Caco-2 (cell line): ENCODE data around the gene PCED1B. TPM values are rescaled to one million over a fixed set of nuclear protein-coding genes. Genes with fewer than 3 reads are reported as not detected.

Experiments
- BruUV-seq: library from RNA; stranded (reverse); fragments of 400-500 nt; replicated peaks from 2 replicates; lab custom pipeline; 2021; lab: Mats Ljungman, UMichigan
- CTCF ChIA-PET: fragments of 300-600 bp; sonication (Branson Sonifier 250); formaldehyde crosslinking; loops from one replicate; lab custom pipeline; 2022; ENCODE audit warnings: antibody characterized with exemption; lab: Charles Lee
- POLR2A ChIA-PET: fragments of 300-600 bp; sonication (Branson Sonifier 250); formaldehyde crosslinking; loops from one replicate; lab custom pipeline; 2022; ENCODE audit warnings: antibody characterized with exemption; lab: Charles Lee
- DNase-seq, 2 experiments: peaks; one replicate each; pipeline versions ENCODE4 v3.0.0 to v3.0.0-alpha.2; 2020 to 2022
- H3K27me3 ChIP-seq: replicated peaks from 2 replicates; pipeline ENCODE4 v1.6.0; 2011; ENCODE audit warnings: low read length; ENCODE audit not compliant: control insufficient read depth, insufficient read depth
- H3K36me3 ChIP-seq: 2 replicates; pipeline ENCODE4 v1.5.1; 2011; ENCODE audit warnings: low read length; ENCODE audit not compliant: control insufficient read depth, insufficient read depth
- H3K4me1 ChIP-seq: fragments of 250-450 bp; sonication (Bioruptor Pico); 2 replicates; pipeline ENCODE4 v1.5.1; 2020; ENCODE audit warnings: mild to moderate bottlenecking
- H3K4me3 ChIP-seq: 2 replicates; pipeline ENCODE4 v1.5.1; 2011; ENCODE audit warnings: low read depth, mild to moderate bottlenecking, control low read depth, low read length
- H3K9me3 ChIP-seq: fragments of 250-450 bp; sonication (Bioruptor Pico); 2 replicates; pipeline ENCODE4 v1.5.1; 2020; ENCODE audit warnings: mild to moderate bottlenecking, moderate library complexity
- H3K27ac Mint-ChIP-seq: one replicate; pipeline ENCODE4 v1.8.0; 2022; ENCODE audit warnings: mixed read lengths; ENCODE audit not compliant: unreplicated experiment
- H3K27me3 Mint-ChIP-seq: one replicate; pipeline ENCODE4 v1.8.0; 2022; ENCODE audit warnings: mixed read lengths; ENCODE audit not compliant: insufficient read depth, unreplicated experiment
- H3K36me3 Mint-ChIP-seq: one replicate; pipeline ENCODE4 v1.8.0; 2022; ENCODE audit warnings: mild to moderate bottlenecking, mixed read lengths; ENCODE audit not compliant: insufficient read depth, unreplicated experiment
- H3K4me1 Mint-ChIP-seq: one replicate; pipeline ENCODE4 v1.8.0; 2022; ENCODE audit warnings: low read depth, mixed read lengths; ENCODE audit not compliant: unreplicated experiment
- H3K4me3 Mint-ChIP-seq: one replicate; pipeline ENCODE4 v1.8.0; 2022; ENCODE audit warnings: mild to moderate bottlenecking, moderate library complexity, mixed read lengths; ENCODE audit not compliant: unreplicated experiment
- H3K9me3 Mint-ChIP-seq: one replicate; pipeline ENCODE4 v1.8.0; 2022; ENCODE audit warnings: mixed read lengths; ENCODE audit not compliant: unreplicated experiment
- intact Hi-C: fragments of 100-400 bp; cut with micrococcal nuclease; formaldehyde crosslinking; loops from one replicate; pipeline ENCODE4 v1.10.0; 2022; ENCODE audit not compliant: unreplicated experiment
- total RNA-seq: library from RNA; stranded (reverse); gene quantifications from 2 replicates; pipeline ENCODE4 v1.2.3, GENCODE V29; 2022
- TF ChIP-seq, protein P1 (sequence below), 2 experiments: fragments of 200-600 bp in 1 of 2; IDR thresholded peaks; 1 replicate in 1 of 2; 2 replicates in 1 of 2; pipeline versions ENCODE4 v1.5.1 to v1.8.0; 2011 to 2022; ENCODE audit warnings: antibody characterized with exemption in 1 of 2, control low read depth in 1 of 2, inconsistent platforms in 1 of 2, low read depth in 1 of 2, low read length in 1 of 2, mild to moderate bottlenecking in 1 of 2, moderate library complexity in 1 of 2; ENCODE audit not compliant: insufficient read depth in 1 of 2, severe bottlenecking in 1 of 2, unreplicated experiment in 1 of 2

Gene PCED1B
- total RNA-seq, 1 experiment from 2014 or later: 7.0 TPM

DNA sequence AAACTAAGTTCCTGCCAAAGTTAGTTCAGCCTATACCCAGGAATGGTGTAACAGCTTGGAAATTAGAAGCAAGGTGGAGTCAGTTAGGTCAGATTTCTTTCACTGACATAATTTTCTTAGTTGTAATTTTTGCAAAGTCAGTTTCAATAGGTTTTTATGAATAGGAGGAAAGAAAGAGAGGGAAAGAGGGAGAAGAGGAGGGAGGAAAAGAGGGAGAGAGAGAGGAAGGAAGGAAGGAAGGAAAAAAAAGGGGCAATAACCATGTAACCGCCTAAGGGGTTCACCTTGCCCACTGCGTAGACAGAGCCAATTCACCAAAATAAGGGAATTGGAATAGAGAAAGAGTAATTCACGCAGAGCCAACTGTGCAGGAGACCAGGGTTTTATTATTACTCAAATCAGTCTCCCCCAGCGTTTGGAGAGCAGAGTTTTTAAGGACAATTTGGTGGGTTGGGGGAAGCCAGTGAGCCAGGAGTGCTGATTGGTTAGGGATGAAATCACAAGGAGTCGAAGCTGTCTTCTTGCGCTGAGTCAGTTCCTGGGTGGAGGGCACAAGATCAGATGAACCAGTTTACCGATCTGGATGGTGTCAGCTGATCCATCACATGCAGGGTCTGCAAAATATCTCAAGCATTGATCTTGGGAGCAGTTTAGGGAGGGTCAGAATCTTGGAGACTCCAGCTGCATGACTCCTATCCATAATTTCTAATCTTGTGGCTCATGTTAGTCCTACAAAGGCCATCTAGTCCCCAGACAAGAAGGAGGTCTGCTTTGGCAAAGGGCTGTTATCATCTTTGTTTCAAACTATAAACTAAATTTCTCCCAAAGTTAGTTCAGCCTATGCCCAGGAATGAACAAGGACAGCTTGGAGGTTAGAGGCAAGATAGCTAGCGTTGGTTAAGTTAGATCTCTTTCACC, 126.4 kb downstream of the PCED1B start:
- TF ChIP-seq, protein P1, sequence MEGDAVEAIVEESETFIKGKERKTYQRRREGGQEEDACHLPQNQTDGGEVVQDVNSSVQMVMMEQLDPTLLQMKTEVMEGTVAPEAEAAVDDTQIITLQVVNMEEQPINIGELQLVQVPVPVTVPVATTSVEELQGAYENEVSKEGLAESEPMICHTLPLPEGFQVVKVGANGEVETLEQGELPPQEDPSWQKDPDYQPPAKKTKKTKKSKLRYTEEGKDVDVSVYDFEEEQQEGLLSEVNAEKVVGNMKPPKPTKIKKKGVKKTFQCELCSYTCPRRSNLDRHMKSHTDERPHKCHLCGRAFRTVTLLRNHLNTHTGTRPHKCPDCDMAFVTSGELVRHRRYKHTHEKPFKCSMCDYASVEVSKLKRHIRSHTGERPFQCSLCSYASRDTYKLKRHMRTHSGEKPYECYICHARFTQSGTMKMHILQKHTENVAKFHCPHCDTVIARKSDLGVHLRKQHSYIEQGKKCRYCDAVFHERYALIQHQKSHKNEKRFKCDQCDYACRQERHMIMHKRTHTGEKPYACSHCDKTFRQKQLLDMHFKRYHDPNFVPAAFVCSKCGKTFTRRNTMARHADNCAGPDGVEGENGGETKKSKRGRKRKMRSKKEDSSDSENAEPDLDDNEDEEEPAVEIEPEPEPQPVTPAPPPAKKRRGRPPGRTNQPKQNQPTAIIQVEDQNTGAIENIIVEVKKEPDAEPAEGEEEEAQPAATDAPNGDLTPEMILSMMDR (IDR thresholded peaks at IDR 0.05; ENCODE audit: insufficient read depth in 1 of 2, low read depth in 1 of 2, low read length in 1 of 2, severe bottlenecking in 1 of 2, unreplicated experiment in 1 of 2): no peak
- intact Hi-C loops: no loop called here
- H3K27ac Mint-ChIP-seq: no peak overlapping the region

DNA sequence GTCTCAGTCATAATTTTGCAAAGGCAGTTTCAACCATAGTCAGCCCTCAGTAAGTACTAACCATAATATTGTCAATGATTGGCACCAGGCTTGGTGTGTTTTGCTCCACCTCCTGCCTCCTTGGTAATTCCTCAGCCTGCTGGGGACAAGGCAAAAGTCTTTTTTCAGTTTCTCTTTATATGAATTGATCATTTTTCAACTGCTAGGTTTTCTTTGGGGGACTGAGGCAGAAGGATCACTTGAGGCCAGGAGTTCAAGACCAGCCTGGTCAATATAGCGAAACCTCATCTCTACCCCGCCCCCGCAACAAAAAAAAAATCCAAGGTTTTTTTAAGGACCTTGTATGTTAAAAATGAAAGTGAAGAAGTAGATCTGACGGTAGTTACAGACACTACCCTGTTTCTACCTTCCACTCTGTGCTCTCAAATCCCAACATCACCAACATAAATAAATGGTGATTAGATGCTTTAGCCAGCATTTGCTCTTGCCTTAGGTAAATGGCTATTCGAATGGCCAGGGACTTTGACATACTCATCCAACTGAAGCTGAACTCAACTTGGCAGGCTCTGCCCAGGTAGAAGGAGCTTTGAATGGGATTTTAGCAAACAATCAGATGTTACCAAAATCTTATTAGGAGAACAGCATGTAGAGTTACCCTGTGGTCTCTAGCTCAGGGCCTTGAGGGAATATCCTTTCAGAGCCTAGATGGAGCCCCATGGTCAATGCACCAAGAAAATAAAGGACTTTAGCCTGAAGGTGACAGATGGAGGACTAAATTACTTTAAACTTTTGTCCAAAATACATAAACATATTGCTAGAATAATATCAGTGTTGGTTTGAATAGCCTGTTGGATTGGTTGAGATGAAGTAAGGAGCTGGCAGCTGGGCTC, 127.3 kb downstream of the PCED1B start:
- H3K4me3 ChIP-seq: no peak overlapping the region
- H3K4me1 ChIP-seq: peaks cover 10% of the 10 kb centered on the region
- TF ChIP-seq, protein P1 (IDR thresholded peaks at IDR 0.05; ENCODE audit: insufficient read depth in 1 of 2, low read depth in 1 of 2, low read length in 1 of 2, severe bottlenecking in 1 of 2, unreplicated experiment in 1 of 2): no peak
- CTCF ChIA-PET: no interaction called here
- no peaks in the 10 kb centered on the region for H3K36me3 ChIP-seq
- Mint-ChIP-seq H3K36me3 (no peaks in the 10 kb centered on the region), H3K9me3 (peaks cover 24% of the 10 kb centered on the region), H3K4me3 (no peak overlapping the region), H3K27me3 (no peaks in the 10 kb centered on the region), H3K4me1 (no peaks in the 10 kb centered on the region), H3K27ac (no peak overlapping the region)
- POLR2A ChIA-PET: no interaction called here
- no peaks in the 10 kb centered on the region for H3K27me3 ChIP-seq
- no TSS peak for BruUV-seq
- intact Hi-C loops: no loop called here
- no peak for DNase-seq
- H3K9me3 ChIP-seq: peaks cover 6% of the 10 kb centered on the region; the same call in 1 of the 2 replicates

More for the DNA sequence above, 126.4 kb downstream of the PCED1B start:
- Histone ChIP-seq H3K4me1 (peaks cover 10% of the 10 kb centered on the region), H3K27me3 (no peaks in the 10 kb centered on the region), H3K9me3 (peaks cover 6% of the 10 kb centered on the region; the same call in 1 of the 2 replicates), H3K36me3 (no peaks in the 10 kb centered on the region), H3K4me3 (no peak overlapping the region)
- peaks cover 24% of the 10 kb centered on the region for H3K9me3 Mint-ChIP-seq
- no peaks in the 10 kb centered on the region for H3K36me3 Mint-ChIP-seq
- H3K4me3 Mint-ChIP-seq: no peak overlapping the region
- ChIA-PET POLR2A (no interaction called here), CTCF (no interaction called here)
- no peaks in the 10 kb centered on the region for H3K27me3 Mint-ChIP-seq
- BruUV-seq: no TSS peak
- no peaks in the 10 kb centered on the region for H3K4me1 Mint-ChIP-seq
- no peak for DNase-seq

DNA sequence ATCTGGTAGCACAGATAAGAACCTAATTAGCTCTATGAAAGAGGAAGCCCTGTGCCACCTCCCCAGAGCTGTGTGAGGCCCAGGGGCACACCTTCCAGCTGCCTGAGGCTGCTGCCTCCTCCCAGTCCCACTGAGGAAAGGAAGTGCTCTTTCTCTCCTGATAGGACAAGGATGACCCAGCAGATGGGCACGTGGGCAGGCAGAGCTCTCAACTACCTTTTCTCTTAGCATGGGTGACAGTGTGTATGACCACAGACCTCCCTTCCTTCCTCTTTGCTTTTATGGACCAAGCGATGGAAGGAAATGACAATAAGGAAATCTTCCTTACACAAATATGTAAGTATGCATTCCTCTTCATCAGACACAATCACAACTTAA, 127.9 kb downstream of the PCED1B start:
- Histone ChIP-seq H3K36me3 (no peaks in the 10 kb centered on the region), H3K4me3 (no peak overlapping the region), H3K27me3 (no peaks in the 10 kb centered on the region), H3K9me3 (peaks cover 6% of the 10 kb centered on the region; the same call in 1 of the 2 replicates), H3K4me1 (peaks cover 10% of the 10 kb centered on the region)
- TF ChIP-seq, protein P1 (IDR thresholded peaks at IDR 0.05; ENCODE audit: insufficient read depth in 1 of 2, low read depth in 1 of 2, low read length in 1 of 2, severe bottlenecking in 1 of 2, unreplicated experiment in 1 of 2): no peak
- no peak overlapping the region for H3K4me3 Mint-ChIP-seq
- intact Hi-C loops: no loop called here
- DNase-seq: no peak
- no TSS peak for BruUV-seq
- CTCF ChIA-PET: interaction anchor here (0.8 kb wide), 1 partner anchor 92 kb away, joined by 3 read pairs; no protein-coding TSS in a partner anchor
- no peak overlapping the region for H3K27ac Mint-ChIP-seq
- H3K36me3 Mint-ChIP-seq: no peaks in the 10 kb centered on the region
- POLR2A ChIA-PET: interaction anchor here (0.5 kb wide), 1 partner anchor 1969 kb away, joined by 4 read pairs; no protein-coding TSS in a partner anchor
- no peaks in the 10 kb centered on the region for H3K4me1 Mint-ChIP-seq
- no peaks in the 10 kb centered on the region for H3K27me3 Mint-ChIP-seq
- H3K9me3 Mint-ChIP-seq: peaks cover 24% of the 10 kb centered on the region
